ENCODE data around the gene RAVER2. TPM values are rescaled to one million over a fixed set of nuclear protein-coding genes. Genes with fewer than 3 reads are reported as not detected.
"Not testable (repeated sequence)": the region's sequence is repeated elsewhere in the genome, so short reads cannot be mapped to it uniquely, and the experiment has no call there.

The RAVER2 gene
- total RNA-seq, 2 experiments from 2014 or later, result 2.3 to 2.5 TPM

GRCh38 chr1:64754173-64754572 is 9.3 kb downstream of the RAVER2 start:
- intact Hi-C loops (cut with micrococcal nuclease), result no loop called here
- Mint-ChIP-seq H3K9me3 (no peaks in the 10 kb centered on the region), H3K4me1 (ENCODE audit: low read depth) (no peaks in the 10 kb centered on the region), H3K27ac (no peak overlapping the region), H3K36me3 (ENCODE audit: low read depth) (no peaks in the 10 kb centered on the region), H3K27me3 (ENCODE audit: low read depth) (no peaks in the 10 kb centered on the region), H3K4me3 (no peak overlapping the region)
- CTCF ChIA-PET, result no interaction called here
- DNase-seq, result no peak

- CTCF ChIA-PET, result no interaction called here
- intact Hi-C loops (cut with micrococcal nuclease), result no loop called here
These were observed 10.5 kb downstream of the RAVER2 start for GRCh38 chr1:64755361-64755760.

GRCh38 chr1:64756770-64757169 is 11.9 kb downstream of the RAVER2 start:
- Mint-ChIP-seq H3K4me1 (ENCODE audit: low read depth) (no peaks in the 10 kb centered on the region), H3K36me3 (ENCODE audit: low read depth) (no peaks in the 10 kb centered on the region), H3K27ac (no peak overlapping the region), H3K4me3 (no peak overlapping the region), H3K9me3 (no peaks in the 10 kb centered on the region), H3K27me3 (ENCODE audit: low read depth) (no peaks in the 10 kb centered on the region)
- CTCF ChIA-PET, result no interaction called here
- DNase-seq, result no peak
- intact Hi-C loops (cut with micrococcal nuclease), result no loop called here

More at GRCh38 chr1:64755361-64755760, 10.5 kb downstream of the RAVER2 start:
- no peaks in the 10 kb centered on the region for H3K27me3 Mint-ChIP-seq (ENCODE audit: low read depth)
- H3K4me3 Mint-ChIP-seq, result no peak overlapping the region
- H3K27ac Mint-ChIP-seq, result no peak overlapping the region
- no peak for DNase-seq
- no peaks in the 10 kb centered on the region for H3K9me3 Mint-ChIP-seq
- H3K4me1 Mint-ChIP-seq (ENCODE audit: low read depth), result no peaks in the 10 kb centered on the region
- no peaks in the 10 kb centered on the region for H3K36me3 Mint-ChIP-seq (ENCODE audit: low read depth)

- CTCF ChIA-PET, result no interaction called here
- Mint-ChIP-seq H3K4me1 (ENCODE audit: low read depth) (no peaks in the 10 kb centered on the region), H3K9me3 (no peaks in the 10 kb centered on the region), H3K27me3 (ENCODE audit: low read depth) (no peaks in the 10 kb centered on the region), H3K4me3 (no peak overlapping the region), H3K36me3 (ENCODE audit: low read depth) (no peaks in the 10 kb centered on the region), H3K27ac (no peak overlapping the region)
- intact Hi-C loops (cut with micrococcal nuclease), result no loop called here
- DNase-seq, result no peak
These were observed 12.3 kb downstream of the RAVER2 start for GRCh38 chr1:64757213-64757612.

GRCh38 chr1:64758233-64758632 is 13.4 kb downstream of the RAVER2 start:
- Mint-ChIP-seq H3K4me1 (ENCODE audit: low read depth) (no peaks in the 10 kb centered on the region), H3K27ac (no peak overlapping the region), H3K4me3 (no peak overlapping the region), H3K36me3 (ENCODE audit: low read depth) (no peaks in the 10 kb centered on the region), H3K9me3 (no peaks in the 10 kb centered on the region), H3K27me3 (ENCODE audit: low read depth) (no peaks in the 10 kb centered on the region)
- CTCF ChIA-PET, result interaction anchor here (0.5 to 0.7 kb wide), 2 partner anchors 10 to 54 kb away, joined by 3 to 10 read pairs; no protein-coding TSS in a partner anchor
- no peak for DNase-seq
- intact Hi-C loops (cut with micrococcal nuclease), result no loop called here

- intact Hi-C loops (cut with micrococcal nuclease), result no loop called here
- DNase-seq, result no peak
- Mint-ChIP-seq H3K4me1 (ENCODE audit: low read depth) (no peaks in the 10 kb centered on the region), H3K36me3 (ENCODE audit: low read depth) (no peaks in the 10 kb centered on the region), H3K9me3 (no peaks in the 10 kb centered on the region), H3K4me3 (no peak overlapping the region), H3K27ac (no peak overlapping the region), H3K27me3 (ENCODE audit: low read depth) (no peaks in the 10 kb centered on the region)
- CTCF ChIA-PET, result interaction anchor here (0.6 kb wide), 1 partner anchor 387 kb away, joined by 4 read pairs; no protein-coding TSS in a partner anchor
These were observed 15.1 kb downstream of the RAVER2 start for GRCh38 chr1:64759968-64760367.

- Mint-ChIP-seq H3K4me1 (ENCODE audit: low read depth) (peaks cover 8% of the 10 kb centered on the region), H3K27me3 (ENCODE audit: low read depth) (no peaks in the 10 kb centered on the region), H3K27ac (no peak overlapping the region), H3K36me3 (ENCODE audit: low read depth) (no peaks in the 10 kb centered on the region), H3K9me3 (no peaks in the 10 kb centered on the region), H3K4me3 (no peak overlapping the region)
- intact Hi-C loops (cut with micrococcal nuclease), result no loop called here
- no peak for DNase-seq
- CTCF ChIA-PET, result no interaction called here
These were observed 20.1 kb downstream of the RAVER2 start for GRCh38 chr1:64765012-64765411.

- peaks cover 12% of the 10 kb centered on the region for H3K4me1 Mint-ChIP-seq (ENCODE audit: low read depth)
- peaks cover 3% of the 10 kb centered on the region for H3K9me3 Mint-ChIP-seq
- CTCF ChIA-PET, result no interaction called here
- H3K27ac Mint-ChIP-seq, result no peak overlapping the region
- no peaks in the 10 kb centered on the region for H3K36me3 Mint-ChIP-seq (ENCODE audit: low read depth)
- intact Hi-C loops (cut with micrococcal nuclease), result no loop called here
- DNase-seq, result no peak
- H3K27me3 Mint-ChIP-seq (ENCODE audit: low read depth), result no peaks in the 10 kb centered on the region
- no peak overlapping the region for H3K4me3 Mint-ChIP-seq
These were observed 21.0 kb downstream of the RAVER2 start for GRCh38 chr1:64765826-64766225.

- H3K4me3 Mint-ChIP-seq, result no peak overlapping the region
- no peaks in the 10 kb centered on the region for H3K27me3 Mint-ChIP-seq (ENCODE audit: low read depth)
- no peak overlapping the region for H3K27ac Mint-ChIP-seq
- peaks cover 5% of the 10 kb centered on the region for H3K9me3 Mint-ChIP-seq
- peaks cover 1% of the 10 kb centered on the region for H3K36me3 Mint-ChIP-seq (ENCODE audit: low read depth)
- CTCF ChIA-PET, result no interaction called here
- intact Hi-C loops (cut with micrococcal nuclease), result no loop called here
- no peak for DNase-seq
- peaks cover 12% of the 10 kb centered on the region for H3K4me1 Mint-ChIP-seq (ENCODE audit: low read depth)
These were observed 21.6 kb downstream of the RAVER2 start for GRCh38 chr1:64766429-64766828.

- Mint-ChIP-seq H3K27me3 (ENCODE audit: low read depth) (no peaks in the 10 kb centered on the region), H3K4me1 (ENCODE audit: low read depth) (peaks cover 12% of the 10 kb centered on the region), H3K4me3 (no peak overlapping the region), H3K27ac (no peak overlapping the region), H3K36me3 (ENCODE audit: low read depth) (peaks cover 1% of the 10 kb centered on the region), H3K9me3 (peaks cover 5% of the 10 kb centered on the region)
- intact Hi-C loops (cut with micrococcal nuclease), result no loop called here
- CTCF ChIA-PET, result interaction anchor here (0.7 kb wide), 1 partner anchor 94 kb away, joined by 3 read pairs; no protein-coding TSS in a partner anchor
- DNase-seq, result no peak
These were observed 24.6 kb downstream of the RAVER2 start for GRCh38 chr1:64769482-64769881.

GRCh38 chr1:64769971-64770370 is 25.1 kb downstream of the RAVER2 start:
- no peak overlapping the region for H3K27ac Mint-ChIP-seq
- H3K9me3 Mint-ChIP-seq, result peaks cover 5% of the 10 kb centered on the region
- peaks cover 12% of the 10 kb centered on the region for H3K4me1 Mint-ChIP-seq (ENCODE audit: low read depth)
- H3K4me3 Mint-ChIP-seq, result no peak overlapping the region
- CTCF ChIA-PET, result no interaction called here
- no peaks in the 10 kb centered on the region for H3K27me3 Mint-ChIP-seq (ENCODE audit: low read depth)
- intact Hi-C loops (cut with micrococcal nuclease), result no loop called here
- H3K36me3 Mint-ChIP-seq (ENCODE audit: low read depth), result peaks cover 1% of the 10 kb centered on the region
- no peak for DNase-seq

- intact Hi-C loops (cut with micrococcal nuclease); CTCF ChIA-PET: not testable (repeated sequence)
These were observed 28.4 kb downstream of the RAVER2 start for GRCh38 chr1:64773306-64773705.

GRCh38 chr1:64775113-64775512 is 30.2 kb downstream of the RAVER2 start:
- Mint-ChIP-seq H3K27ac (no peak overlapping the region), H3K27me3 (ENCODE audit: low read depth) (no peaks in the 10 kb centered on the region), H3K4me3 (no peak overlapping the region), H3K36me3 (ENCODE audit: low read depth) (peaks cover 1% of the 10 kb centered on the region), H3K4me1 (ENCODE audit: low read depth) (peaks cover 3% of the 10 kb centered on the region), H3K9me3 (peaks cover 5% of the 10 kb centered on the region)
- DNase-seq, result no peak
- intact Hi-C loops (cut with micrococcal nuclease), result no loop called here
- CTCF ChIA-PET, result no interaction called here

More at GRCh38 chr1:64773306-64773705, 28.4 kb downstream of the RAVER2 start:
- DNase-seq; H3K4me3 Mint-ChIP-seq; H3K9me3 Mint-ChIP-seq; H3K36me3 Mint-ChIP-seq (ENCODE audit: low read depth); H3K27ac Mint-ChIP-seq; H3K27me3 Mint-ChIP-seq (ENCODE audit: low read depth): not testable (repeated sequence)
- peaks cover 12% of the 10 kb centered on the region for H3K4me1 Mint-ChIP-seq (ENCODE audit: low read depth)
